WERI-Rb-1 (cell line): ENCODE results near the gene VN1R2.
"Not testable (repeated sequence)": the region's sequence is repeated elsewhere in the genome, so short reads cannot be mapped to it uniquely, and the experiment has no call there.

Source experiments
- DNase-seq: peaks from one replicate; pipeline ENCODE4 v3.0.0-alpha.2; 2020
- H3K27ac ChIP-seq: fragments of 250-450 bp; sonication (Bioruptor Pico); 2 replicates; pipeline ENCODE4 v1.5.1; 2020; ENCODE audit warnings: mild to moderate bottlenecking, moderate library complexity
- H3K27me3 ChIP-seq: fragments of 250-450 bp; sonication (Bioruptor Pico); 2 replicates; pipeline ENCODE4 v1.5.1; 2021; ENCODE audit warnings: mild to moderate bottlenecking, low read depth, moderate library complexity; ENCODE audit not compliant: insufficient read depth, severe bottlenecking
- H3K36me3 ChIP-seq: fragments of 250-450 bp; sonication (Bioruptor Pico); 2 replicates; pipeline ENCODE4 v1.5.1; 2020; ENCODE audit warnings: mild to moderate bottlenecking, moderate library complexity
- H3K4me3 ChIP-seq: 2 replicates; pipeline ENCODE4 v1.5.1; 2011; ENCODE audit warnings: low read depth, mild to moderate bottlenecking, control low read depth, low read length
- H3K9me3 ChIP-seq: fragments of 250-450 bp; sonication (Bioruptor Pico); 2 replicates; pipeline ENCODE4 v1.5.1; 2021; ENCODE audit warnings: mild to moderate bottlenecking, moderate library complexity; ENCODE audit not compliant: severe bottlenecking
- TF ChIP-seq, protein P1 (sequence below): IDR thresholded peaks from 2 replicates; pipeline ENCODE4 v1.5.1; 2011; ENCODE audit warnings: low read depth, mild to moderate bottlenecking, control low read depth, inconsistent platforms, low read length

The VN1R2 gene

DNA sequence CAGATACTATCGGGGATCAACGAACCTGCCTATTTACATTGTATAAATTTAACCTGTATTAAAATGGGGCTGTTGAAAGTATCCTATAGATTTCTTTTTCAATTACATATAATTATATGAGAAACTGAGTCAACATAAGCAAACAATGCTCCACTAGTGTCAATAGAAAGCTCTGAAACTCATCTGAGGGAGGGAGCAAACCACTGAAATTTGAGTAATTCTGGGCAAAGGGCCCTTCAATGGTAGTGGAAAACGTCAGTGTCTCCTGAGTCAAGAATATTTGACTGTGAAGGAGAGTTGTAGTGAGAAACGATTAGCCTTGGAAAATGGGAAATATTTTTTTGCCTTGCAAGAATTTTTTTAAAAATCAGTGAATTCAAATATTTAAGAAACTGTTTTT is 27.0 kb downstream of the VN1R2 start:
- no peak for DNase-seq
- peaks cover 10% of the 10 kb centered on the region for H3K9me3 ChIP-seq
- TF ChIP-seq, protein P1, sequence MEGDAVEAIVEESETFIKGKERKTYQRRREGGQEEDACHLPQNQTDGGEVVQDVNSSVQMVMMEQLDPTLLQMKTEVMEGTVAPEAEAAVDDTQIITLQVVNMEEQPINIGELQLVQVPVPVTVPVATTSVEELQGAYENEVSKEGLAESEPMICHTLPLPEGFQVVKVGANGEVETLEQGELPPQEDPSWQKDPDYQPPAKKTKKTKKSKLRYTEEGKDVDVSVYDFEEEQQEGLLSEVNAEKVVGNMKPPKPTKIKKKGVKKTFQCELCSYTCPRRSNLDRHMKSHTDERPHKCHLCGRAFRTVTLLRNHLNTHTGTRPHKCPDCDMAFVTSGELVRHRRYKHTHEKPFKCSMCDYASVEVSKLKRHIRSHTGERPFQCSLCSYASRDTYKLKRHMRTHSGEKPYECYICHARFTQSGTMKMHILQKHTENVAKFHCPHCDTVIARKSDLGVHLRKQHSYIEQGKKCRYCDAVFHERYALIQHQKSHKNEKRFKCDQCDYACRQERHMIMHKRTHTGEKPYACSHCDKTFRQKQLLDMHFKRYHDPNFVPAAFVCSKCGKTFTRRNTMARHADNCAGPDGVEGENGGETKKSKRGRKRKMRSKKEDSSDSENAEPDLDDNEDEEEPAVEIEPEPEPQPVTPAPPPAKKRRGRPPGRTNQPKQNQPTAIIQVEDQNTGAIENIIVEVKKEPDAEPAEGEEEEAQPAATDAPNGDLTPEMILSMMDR: no peak
- H3K36me3 ChIP-seq: no peaks in the 10 kb centered on the region
- H3K4me3 ChIP-seq: no peak overlapping the region
- no peak overlapping the region for H3K27ac ChIP-seq
- peaks cover 58% of the 10 kb centered on the region for H3K27me3 ChIP-seq

DNA sequence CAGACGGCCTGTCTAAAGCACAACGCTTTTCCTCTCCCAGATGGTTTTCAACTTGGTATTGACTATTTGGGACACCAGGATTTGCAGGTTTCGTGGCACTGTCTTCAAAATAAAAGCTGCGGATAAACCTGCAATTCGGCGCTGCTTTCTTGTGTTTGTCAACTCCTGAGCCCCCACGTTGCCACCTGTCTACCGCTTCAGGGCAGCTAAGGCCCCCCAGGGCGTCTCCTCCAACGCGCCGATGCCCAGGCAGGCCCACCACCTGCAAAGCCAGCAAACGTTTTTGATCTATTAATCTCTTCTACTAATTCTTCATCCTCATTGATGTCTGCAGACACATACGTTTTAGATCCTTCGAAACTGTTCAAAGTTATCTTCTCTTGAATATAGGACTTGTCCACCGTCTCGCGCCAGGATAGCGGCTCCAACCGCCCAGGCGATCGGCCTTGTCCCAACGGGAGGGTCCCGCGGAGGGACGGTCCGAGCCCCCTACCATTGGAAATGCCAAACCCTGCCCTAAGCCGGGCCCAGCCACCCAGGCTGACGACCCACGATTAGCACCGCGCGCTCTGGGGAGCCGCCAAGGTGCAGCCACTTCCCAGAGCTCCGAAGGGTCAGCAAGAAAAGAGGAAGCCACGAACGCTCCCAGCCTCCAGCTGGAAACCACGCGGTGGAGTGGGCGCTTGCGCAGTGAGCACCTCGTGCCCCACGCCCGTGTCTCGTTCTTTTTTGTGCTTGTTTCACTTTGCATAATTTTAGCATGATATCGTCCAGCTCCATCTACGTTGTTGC is 32.9 kb downstream of the VN1R2 start:
- peaks cover 34% of the 10 kb centered on the region for H3K9me3 ChIP-seq
- no peak for DNase-seq
- no peak overlapping the region for H3K27ac ChIP-seq
- no peak overlapping the region for H3K4me3 ChIP-seq
- peaks cover 47% of the 10 kb centered on the region for H3K27me3 ChIP-seq
- TF ChIP-seq, protein P1: no peak
- H3K36me3 ChIP-seq: no peaks in the 10 kb centered on the region

DNA sequence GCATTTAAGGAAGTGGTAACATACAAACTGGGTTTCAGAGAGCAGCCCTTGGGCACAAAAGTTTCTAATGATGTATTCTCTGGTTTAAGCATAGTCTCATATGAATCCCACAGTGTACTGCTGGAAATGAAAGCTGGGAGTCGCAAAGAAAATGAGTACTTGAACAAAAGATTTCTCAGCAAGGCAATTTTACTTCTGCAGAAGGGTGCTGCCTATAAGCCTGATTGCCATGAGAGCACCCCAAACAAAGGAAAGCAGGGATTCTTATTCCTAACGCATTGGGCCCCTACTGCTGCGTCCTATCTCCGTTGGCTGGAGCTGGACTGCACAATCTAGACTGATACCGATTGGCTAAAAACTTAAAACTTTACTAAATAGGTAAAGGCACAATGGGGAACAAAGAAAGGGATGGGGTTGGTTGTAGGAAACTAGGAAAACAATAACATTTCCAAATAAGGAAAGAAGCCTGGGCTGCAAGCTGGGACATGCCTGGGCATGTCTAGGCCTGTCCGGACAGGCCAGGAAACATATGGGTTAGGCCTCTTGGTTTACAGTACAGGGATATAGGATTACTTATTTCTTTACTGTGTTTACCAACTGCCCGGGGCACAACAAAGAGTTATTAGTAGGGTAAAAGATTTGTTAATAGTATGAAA is 36.8 kb downstream of the VN1R2 start:
- no peak for DNase-seq
- Histone ChIP-seq H3K36me3 (no peaks in the 10 kb centered on the region), H3K9me3 (peaks cover 31% of the 10 kb centered on the region), H3K27ac (no peak overlapping the region), H3K27me3 (peaks cover 40% of the 10 kb centered on the region), H3K4me3 (no peak overlapping the region)
- TF ChIP-seq, protein P1: no peak

DNA sequence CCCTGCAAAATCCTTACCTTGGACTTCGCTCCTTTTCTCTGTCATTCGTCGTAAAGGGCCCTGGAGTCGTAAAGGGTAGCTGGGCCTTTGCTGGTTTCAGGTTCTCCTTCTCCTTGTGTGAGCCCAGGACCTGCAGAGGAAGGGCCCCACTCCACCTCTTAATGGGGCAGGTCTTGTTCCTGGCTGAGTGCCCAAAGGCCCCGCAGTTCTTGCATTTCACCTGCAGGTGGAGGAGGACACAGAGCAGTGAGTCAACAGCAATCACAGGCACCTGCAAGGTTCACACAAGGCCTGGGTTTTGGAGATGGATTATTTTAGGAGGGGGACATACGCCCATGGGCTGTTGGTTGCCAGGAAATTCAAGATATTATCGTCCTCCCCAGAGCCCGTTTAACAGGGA is 43.2 kb downstream of the VN1R2 start:
- H3K9me3 ChIP-seq, H3K36me3 ChIP-seq, H3K27ac ChIP-seq, H3K4me3 ChIP-seq: not testable (repeated sequence)
- TF ChIP-seq, protein P1: 0 out of 2 replicates have a peak, but pooled peaks have one; percentile 10
- DNase-seq: peak; percentile 34
- H3K27me3 ChIP-seq: peaks cover 56% of the 10 kb centered on the region

DNA sequence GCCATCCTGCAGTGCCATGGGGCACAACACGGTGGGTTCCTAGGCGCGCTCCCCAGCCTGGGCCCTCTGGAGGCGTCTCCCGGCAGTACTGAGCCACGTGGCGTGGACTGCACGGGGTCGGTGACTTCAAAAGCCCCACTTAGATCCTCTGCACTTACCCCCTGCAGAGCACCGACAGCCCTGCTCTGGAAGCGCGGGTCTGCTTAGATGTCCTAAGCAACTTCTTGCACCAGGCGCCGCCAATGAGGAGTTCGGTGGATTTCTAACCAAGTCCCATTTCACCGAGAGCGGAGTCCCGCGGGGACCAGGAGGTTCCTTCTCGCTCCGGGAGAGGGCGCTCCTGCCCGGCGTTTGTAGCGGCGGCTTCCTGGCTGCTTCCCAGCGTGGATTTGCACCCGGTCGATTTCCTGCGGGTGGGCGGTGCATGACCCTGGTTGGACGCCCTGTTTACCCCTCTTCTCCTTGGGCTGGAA is 50.3 kb downstream of the VN1R2 start:
- peaks cover 77% of the 10 kb centered on the region for H3K27me3 ChIP-seq
- H3K4me3 ChIP-seq: no peak overlapping the region
- peak; percentile 79 for DNase-seq

More for the DNA sequence above, 50.3 kb downstream of the VN1R2 start:
- peaks cover 6% of the 10 kb centered on the region for H3K9me3 ChIP-seq
- no peaks in the 10 kb centered on the region for H3K36me3 ChIP-seq
- no peak overlapping the region for H3K27ac ChIP-seq
- TF ChIP-seq, protein P1: peak; percentile 82
